Psoas muscle (tissue), 8 donors: ENCODE measurements around the gene SAP30BP. TPM values are rescaled to one million over a fixed set of nuclear protein-coding genes. Genes with fewer than 3 reads are reported as not detected.

ENCODE experiments used
- ATAC-seq, 4 donors: fragments of 200-7000 bp; cut with Tn5 transposase; one replicate each; pipeline ENCODE4 v1.9.1; 2020; ENCODE audit warnings: moderate library complexity in 3 of 4, mild to moderate bottlenecking in 2 of 4
- DNase-seq, 2 donors: peaks; one replicate each; pipeline ENCODE4 v3.0.0-alpha.2; 2020
- H3K27ac ChIP-seq: fragments of 200-600 bp; one replicate; pipeline ENCODE4 v1.8.0; 2022
- H3K27me3 ChIP-seq, 3 donors: fragments of 200-600 bp in 1 of 3; one replicate each; pipeline versions ENCODE4 v1.6.1 to v1.8.0; 2013 to 2022; ENCODE audit warnings: low read length in 2 of 3, mild to moderate bottlenecking in 2 of 3, moderate library complexity in 1 of 3; ENCODE audit not compliant: insufficient read depth in 3 of 3
- H3K36me3 ChIP-seq, 2 donors: fragments of 200-600 bp in 1 of 2; one replicate each; pipeline versions ENCODE4 v1.6.1 to v1.8.0; 2013 to 2022; ENCODE audit warnings: low read depth in 1 of 2, mild to moderate bottlenecking in 1 of 2, moderate library complexity in 1 of 2; ENCODE audit not compliant: insufficient read depth in 1 of 2
- H3K4me1 ChIP-seq: fragments of 200-600 bp; one replicate; pipeline ENCODE4 v1.8.0; 2022
- H3K4me3 ChIP-seq: fragments of 200-600 bp; one replicate; pipeline ENCODE4 v1.8.0; 2022; ENCODE audit warnings: mild to moderate bottlenecking
- H3K9me3 ChIP-seq: fragments of 200-600 bp; one replicate; pipeline ENCODE4 v1.8.0; 2022
- CTCF ChIP-seq: fragments of 200-600 bp; IDR thresholded peaks from one replicate; pipeline ENCODE4 v1.8.0; 2022; ENCODE audit warnings: antibody characterized with exemption
- WGBS, 3 donors: extraction: QIAGEN DNeasy Blood & Tissue Kit; methylation state at CpG; one replicate each; pipeline versions ENCODE4 v1.1.6 to v1.1.7; 2013; 5-methylcytosine and 5-hydroxymethylcytosine counted together
- intact Hi-C, 2 donors: fragments of 100-400 bp; cut with DNase I; formaldehyde crosslinking; loops; one replicate each; pipeline versions ENCODE4 v1.11.0 to v1.14.2; 2022
- polyA plus RNA-seq, 3 donors: library from polyadenylated mRNA; stranded (reverse); fragments of 200-250 nt; gene quantifications; one replicate each; pipeline ENCODE4 v1.2.3, GENCODE V29; 2013
- total RNA-seq, 4 donors: library from RNA; stranded (reverse); fragmentation: NEBNext Ultra II Directional in 2 of 4; extraction: Animal tissue kit (Norgen Biotek cat#: 25700) in 2 of 4; gene quantifications; one replicate each; pipeline versions ENCODE4 v1.2.1 to v1.2.4, GENCODE V29; 2021 to 2023
- donor health status: healthy with polysubstance abuse.
- donor health status: DM: no; HTN: no; CAD: no; lungs with moderate emphysema.
- donor health status: Bipolar disorder and iron deficiency.
- donor health status: healthy.
- donor health status: DM: yes; HTN: yes; CAD: no.
- donor health status: DM: no; HTN: no; CAD: no.
- donor health status: DM: no; HTN: no; CAD: no.
- donor health status: DM: yes; HTN: yes; CAD: no.

The SAP30BP gene
- total and polyA plus RNA-seq, 7 donors: 40.9 to 123 (median 68.5) TPM

- Histone ChIP-seq H3K36me3 (peaks cover 0 to 37% of the 10 kb centered on the region in 2 donors), H3K9me3 (no peaks in the 10 kb centered on the region), H3K27me3 (no peaks in the 10 kb centered on the region), H3K4me3 (no peak overlapping the region), H3K4me1 (peaks cover 89% of the 10 kb centered on the region), H3K27ac (peak overlapping the region; percentile 85)
- ATAC-seq (peak in 1 of 4 donors; percentile 20), DNase-seq (no peak)
- no peak for TF ChIP-seq CTCF
- intact Hi-C loops: no loop called here
- WGBS, 3 donors: 42 to 53% (median 53%) methylated on average over 10 of the region's 10 CpGs
These were observed 30.6 kb downstream of the SAP30BP start for GRCh38 chr17:75697651-75698291.

- H3K9me3 ChIP-seq: no peaks in the 10 kb centered on the region
- intact Hi-C loops: no loop called here
- H3K4me3 ChIP-seq: peak overlapping the region; percentile 3
- WGBS, 3 donors: 93 to 99% (median 97%) methylated on average over 3 of the region's 3 CpGs
- peak overlapping the region; percentile 85 for H3K27ac ChIP-seq
- TF ChIP-seq CTCF: no peak
- ATAC-seq (no peak), DNase-seq (no peak)
- peaks cover 81% of the 10 kb centered on the region for H3K4me1 ChIP-seq
- no peaks in the 10 kb centered on the region for H3K27me3 ChIP-seq
- H3K36me3 ChIP-seq: peaks cover 2 to 46% of the 10 kb centered on the region in 2 donors
These were observed 31.5 kb downstream of the SAP30BP start for GRCh38 chr17:75698659-75699058.

GRCh38 chr17:75701288-75701687 lies 34.1 kb downstream of the SAP30BP start:
- peaks cover 56% of the 10 kb centered on the region for H3K4me1 ChIP-seq
- peak overlapping the region; percentile 85 for H3K27ac ChIP-seq
- no peak for DNase-seq
- intact Hi-C loops: no loop called here
- TF ChIP-seq CTCF: no peak
- no peaks in the 10 kb centered on the region for H3K9me3 ChIP-seq
- no peak for ATAC-seq
- no peak overlapping the region for H3K4me3 ChIP-seq
- H3K27me3 ChIP-seq: no peaks in the 10 kb centered on the region
- WGBS, 3 donors: 86 to 91% (median 89%) methylated on average over 10 of the region's 10 CpGs
- peaks cover 18 to 64% of the 10 kb centered on the region in 2 donors for H3K36me3 ChIP-seq

- Histone ChIP-seq H3K27me3 (no peaks in the 10 kb centered on the region), H3K27ac (no peak overlapping the region), H3K9me3 (no peaks in the 10 kb centered on the region), H3K4me3 (no peak overlapping the region), H3K4me1 (peaks cover 38% of the 10 kb centered on the region), H3K36me3 (peaks cover 18 to 82% of the 10 kb centered on the region in 2 donors)
- DNase-seq (no peak), ATAC-seq (no peak)
- intact Hi-C loops: no loop called here
- 90 to 96% (median 93%) methylated on average over 12 of the region's 12 CpGs for WGBS, 3 donors
- no peak for TF ChIP-seq CTCF
These were observed 36.1 kb downstream of the SAP30BP start for GRCh38 chr17:75703191-75703590.

- no peaks in the 10 kb centered on the region for H3K9me3 ChIP-seq
- H3K4me3 ChIP-seq: no peak overlapping the region
- no peaks in the 10 kb centered on the region for H3K27me3 ChIP-seq
- no peak overlapping the region for H3K27ac ChIP-seq
- no peak for DNase-seq
- H3K36me3 ChIP-seq: peaks cover 18 to 86% of the 10 kb centered on the region in 2 donors
- TF ChIP-seq CTCF: no peak
- no peak for ATAC-seq
- 90 to 96% (median 92%) methylated on average over 9 of the region's 9 CpGs for WGBS, 3 donors
- H3K4me1 ChIP-seq: peaks cover 34% of the 10 kb centered on the region
- intact Hi-C loops: no loop called here
These were observed 36.5 kb downstream of the SAP30BP start for GRCh38 chr17:75703591-75703990.
